Fibroblast of lung (primary cell): Measurements from ENCODE around the gene STPG2.

Source experiments
- EZH2 ChIP-seq: IDR thresholded peaks from 2 replicates; pipeline ENCODE4 v1.5.1; 2012; ENCODE audit warnings: low read length, control low read depth, mild to moderate bottlenecking; ENCODE audit errors: missing control alignments
- TF ChIP-seq, protein P1 (sequence below), 2 donors: IDR thresholded peaks in 1 of 2; conservative IDR thresholded peaks in 1 of 2; 1 replicate in 1 of 2; 2 replicates in 1 of 2; pipeline ENCODE4 v1.5.1; 2011 to 2012; ENCODE audit warnings: low read length in 2 of 2, control low read depth in 1 of 2, inconsistent platforms in 1 of 2, low read depth in 1 of 2, mild to moderate bottlenecking in 1 of 2

DNA sequence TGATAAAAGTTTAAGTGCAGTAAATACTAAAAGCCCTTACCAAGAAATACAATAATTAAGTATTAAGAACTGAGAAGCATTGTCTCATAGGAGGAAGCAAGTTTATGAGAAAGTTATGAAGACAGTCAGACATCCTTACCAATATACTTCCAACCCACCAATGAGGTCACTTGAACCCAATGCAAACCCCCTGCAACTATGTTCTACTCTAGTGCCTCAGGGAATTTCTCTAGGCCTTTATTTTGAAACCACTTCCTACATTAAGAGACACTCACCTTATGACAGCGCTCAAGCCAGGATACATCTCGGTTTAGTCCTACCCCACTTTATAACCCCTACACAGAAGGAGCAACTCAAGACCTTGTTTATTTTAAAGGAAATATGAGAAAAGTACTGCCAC lies 61.3 kb downstream of the STPG2 start:
- TF ChIP-seq, protein P1, sequence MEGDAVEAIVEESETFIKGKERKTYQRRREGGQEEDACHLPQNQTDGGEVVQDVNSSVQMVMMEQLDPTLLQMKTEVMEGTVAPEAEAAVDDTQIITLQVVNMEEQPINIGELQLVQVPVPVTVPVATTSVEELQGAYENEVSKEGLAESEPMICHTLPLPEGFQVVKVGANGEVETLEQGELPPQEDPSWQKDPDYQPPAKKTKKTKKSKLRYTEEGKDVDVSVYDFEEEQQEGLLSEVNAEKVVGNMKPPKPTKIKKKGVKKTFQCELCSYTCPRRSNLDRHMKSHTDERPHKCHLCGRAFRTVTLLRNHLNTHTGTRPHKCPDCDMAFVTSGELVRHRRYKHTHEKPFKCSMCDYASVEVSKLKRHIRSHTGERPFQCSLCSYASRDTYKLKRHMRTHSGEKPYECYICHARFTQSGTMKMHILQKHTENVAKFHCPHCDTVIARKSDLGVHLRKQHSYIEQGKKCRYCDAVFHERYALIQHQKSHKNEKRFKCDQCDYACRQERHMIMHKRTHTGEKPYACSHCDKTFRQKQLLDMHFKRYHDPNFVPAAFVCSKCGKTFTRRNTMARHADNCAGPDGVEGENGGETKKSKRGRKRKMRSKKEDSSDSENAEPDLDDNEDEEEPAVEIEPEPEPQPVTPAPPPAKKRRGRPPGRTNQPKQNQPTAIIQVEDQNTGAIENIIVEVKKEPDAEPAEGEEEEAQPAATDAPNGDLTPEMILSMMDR (conservative IDR thresholded peaks at IDR 0.05 in 1 of 2, IDR thresholded peaks at IDR 0.05 in 1 of 2; ENCODE audit: low read depth in 1 of 2, low read length in 2 of 2), result no peak
- no peak for TF ChIP-seq EZH2
